ENCODE data around the gene ZNF511. TPM values are rescaled to one million over a fixed set of nuclear protein-coding genes. Genes with fewer than 3 reads are reported as not detected.
A peak's percentile ranks its signal among the peaks of the same experiment; 100 is the strongest.

Gene ZNF511
- total and polyA plus RNA-seq, 9 of the 15 experiments (the other 6 are each of a cell fraction or from before 2014, with no cell fraction given) = 0.61 to 69.3 (median 40.1) TPM

DNA sequence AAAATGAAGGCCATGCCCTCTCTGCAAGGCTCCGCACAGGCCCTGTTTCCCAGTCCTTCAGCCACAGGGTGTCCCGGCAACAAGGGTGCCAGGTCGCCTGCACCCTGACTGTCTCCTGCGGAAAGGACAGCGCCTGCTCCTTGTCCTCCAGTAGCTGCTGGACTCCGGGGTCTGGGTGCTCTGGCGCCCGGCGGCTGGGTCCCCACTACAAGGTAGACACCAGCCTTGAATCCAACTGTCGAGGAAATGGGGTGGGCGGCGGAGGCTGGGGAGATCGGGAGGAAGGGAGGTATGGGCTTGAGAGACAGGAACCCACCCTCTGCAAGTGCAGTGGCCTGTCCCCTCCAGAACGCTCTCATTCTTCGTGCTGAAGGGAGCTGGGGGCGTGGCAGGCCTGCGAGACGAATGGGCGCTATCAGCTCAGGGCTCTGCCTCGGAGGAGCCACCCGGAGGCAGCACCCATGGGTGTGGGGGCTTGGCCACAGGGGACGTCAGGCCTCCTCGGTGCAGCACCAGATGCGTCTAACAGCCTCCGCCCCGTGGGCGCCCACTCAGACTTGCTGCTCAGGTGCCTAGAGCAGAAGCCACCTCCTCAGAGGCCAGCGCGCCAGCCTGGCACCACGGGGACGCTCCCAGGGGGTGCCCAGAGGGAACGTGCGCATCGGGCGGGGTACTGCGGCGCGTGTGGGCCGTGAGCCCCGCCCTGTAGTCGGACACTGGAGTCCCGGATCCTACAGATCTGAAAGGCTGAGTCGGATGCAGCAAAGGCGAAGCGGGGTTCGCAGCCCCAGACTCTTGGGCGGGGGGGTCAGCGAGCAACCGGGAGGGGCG lies 47.6 kb upstream of the ZNF511 start (continued):
- TF ChIP-seq ZNF165 (CRISPR knock-in tag; IDR thresholded peaks at IDR 0.05; ENCODE audit: borderline replicate concordance) (no peak), POU5F1 (IDR thresholded peaks at IDR 0.05; ENCODE audit: borderline replicate concordance, low read depth, low read length, partially characterized antibody) (no peak), RFX1 (IDR thresholded peaks at IDR 0.05) (no peak), ZC3H4 (CRISPR knock-in tag; IDR thresholded peaks at IDR 0.05; ENCODE audit: borderline replicate concordance) (no peak), SMAD2 (IDR thresholded peaks at IDR 0.05; ENCODE audit: low read depth, low read length) (no peak), PRMT5 (CRISPR knock-in tag; IDR thresholded peaks at IDR 0.05) (no peak), PTRF (tag; IDR thresholded peaks at IDR 0.05) (no peak), ZNF830 (CRISPR knock-in tag; IDR thresholded peaks at IDR 0.05) (no peak), NR1H2 (CRISPR knock-in tag; IDR thresholded peaks at IDR 0.05) (no peak), CBX8 (IDR thresholded peaks at IDR 0.05; ENCODE audit: borderline replicate concordance, extremely low read depth, low read depth, low read length, poor library complexity, severe bottlenecking) (no peak), POLR2G (IDR thresholded peaks at IDR 0.05; ENCODE audit: low read depth, low read length) (peak; percentile 79), ZNF699 (CRISPR knock-in tag; IDR thresholded peaks at IDR 0.05; ENCODE audit: insufficient replicate concordance) (no peak), MYBL2 (IDR thresholded peaks at IDR 0.05; ENCODE audit: low read depth) (no peak), MYBL2 (CRISPR knock-in tag; IDR thresholded peaks at IDR 0.05; ENCODE audit: borderline replicate concordance) (no peak), NRF1 (conservative IDR thresholded peaks at IDR 0.05 in 1 of 2, IDR thresholded peaks at IDR 0.05 in 1 of 2) (peak; percentile 35 to 53; a peak in 2 of 4 replicates), MAFK (IDR thresholded peaks at IDR 0.05; ENCODE audit: low read length) (no peak)
- TF ChIP-seq, protein P1, sequence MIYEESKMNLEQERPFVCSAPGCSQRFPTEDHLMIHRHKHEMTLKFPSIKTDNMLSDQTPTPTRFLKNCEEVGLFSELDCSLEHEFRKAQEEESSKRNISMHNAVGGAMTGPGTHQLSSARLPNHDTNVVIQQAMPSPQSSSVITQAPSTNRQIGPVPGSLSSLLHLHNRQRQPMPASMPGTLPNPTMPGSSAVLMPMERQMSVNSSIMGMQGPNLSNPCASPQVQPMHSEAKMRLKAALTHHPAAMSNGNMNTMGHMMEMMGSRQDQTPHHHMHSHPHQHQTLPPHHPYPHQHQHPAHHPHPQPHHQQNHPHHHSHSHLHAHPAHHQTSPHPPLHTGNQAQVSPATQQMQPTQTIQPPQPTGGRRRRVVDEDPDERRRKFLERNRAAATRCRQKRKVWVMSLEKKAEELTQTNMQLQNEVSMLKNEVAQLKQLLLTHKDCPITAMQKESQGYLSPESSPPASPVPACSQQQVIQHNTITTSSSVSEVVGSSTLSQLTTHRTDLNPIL (CRISPR knock-in tag; IDR thresholded peaks at IDR 0.05) = no peak
- TF ChIP-seq, protein P2, sequence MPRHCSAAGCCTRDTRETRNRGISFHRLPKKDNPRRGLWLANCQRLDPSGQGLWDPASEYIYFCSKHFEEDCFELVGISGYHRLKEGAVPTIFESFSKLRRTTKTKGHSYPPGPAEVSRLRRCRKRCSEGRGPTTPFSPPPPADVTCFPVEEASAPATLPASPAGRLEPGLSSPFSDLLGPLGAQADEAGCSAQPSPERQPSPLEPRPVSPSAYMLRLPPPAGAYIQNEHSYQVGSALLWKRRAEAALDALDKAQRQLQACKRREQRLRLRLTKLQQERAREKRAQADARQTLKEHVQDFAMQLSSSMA (CRISPR knock-in tag; IDR thresholded peaks at IDR 0.05) = no peak
- TF ChIP-seq, protein P3, sequence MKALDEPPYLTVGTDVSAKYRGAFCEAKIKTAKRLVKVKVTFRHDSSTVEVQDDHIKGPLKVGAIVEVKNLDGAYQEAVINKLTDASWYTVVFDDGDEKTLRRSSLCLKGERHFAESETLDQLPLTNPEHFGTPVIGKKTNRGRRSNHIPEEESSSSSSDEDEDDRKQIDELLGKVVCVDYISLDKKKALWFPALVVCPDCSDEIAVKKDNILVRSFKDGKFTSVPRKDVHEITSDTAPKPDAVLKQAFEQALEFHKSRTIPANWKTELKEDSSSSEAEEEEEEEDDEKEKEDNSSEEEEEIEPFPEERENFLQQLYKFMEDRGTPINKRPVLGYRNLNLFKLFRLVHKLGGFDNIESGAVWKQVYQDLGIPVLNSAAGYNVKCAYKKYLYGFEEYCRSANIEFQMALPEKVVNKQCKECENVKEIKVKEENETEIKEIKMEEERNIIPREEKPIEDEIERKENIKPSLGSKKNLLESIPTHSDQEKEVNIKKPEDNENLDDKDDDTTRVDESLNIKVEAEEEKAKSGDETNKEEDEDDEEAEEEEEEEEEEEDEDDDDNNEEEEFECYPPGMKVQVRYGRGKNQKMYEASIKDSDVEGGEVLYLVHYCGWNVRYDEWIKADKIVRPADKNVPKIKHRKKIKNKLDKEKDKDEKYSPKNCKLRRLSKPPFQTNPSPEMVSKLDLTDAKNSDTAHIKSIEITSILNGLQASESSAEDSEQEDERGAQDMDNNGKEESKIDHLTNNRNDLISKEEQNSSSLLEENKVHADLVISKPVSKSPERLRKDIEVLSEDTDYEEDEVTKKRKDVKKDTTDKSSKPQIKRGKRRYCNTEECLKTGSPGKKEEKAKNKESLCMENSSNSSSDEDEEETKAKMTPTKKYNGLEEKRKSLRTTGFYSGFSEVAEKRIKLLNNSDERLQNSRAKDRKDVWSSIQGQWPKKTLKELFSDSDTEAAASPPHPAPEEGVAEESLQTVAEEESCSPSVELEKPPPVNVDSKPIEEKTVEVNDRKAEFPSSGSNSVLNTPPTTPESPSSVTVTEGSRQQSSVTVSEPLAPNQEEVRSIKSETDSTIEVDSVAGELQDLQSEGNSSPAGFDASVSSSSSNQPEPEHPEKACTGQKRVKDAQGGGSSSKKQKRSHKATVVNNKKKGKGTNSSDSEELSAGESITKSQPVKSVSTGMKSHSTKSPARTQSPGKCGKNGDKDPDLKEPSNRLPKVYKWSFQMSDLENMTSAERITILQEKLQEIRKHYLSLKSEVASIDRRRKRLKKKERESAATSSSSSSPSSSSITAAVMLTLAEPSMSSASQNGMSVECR (CRISPR knock-in tag; IDR thresholded peaks at IDR 0.05) = 0 out of 2 replicates have a peak, but pooled peaks have one; percentile 43
- TF ChIP-seq, protein P4, sequence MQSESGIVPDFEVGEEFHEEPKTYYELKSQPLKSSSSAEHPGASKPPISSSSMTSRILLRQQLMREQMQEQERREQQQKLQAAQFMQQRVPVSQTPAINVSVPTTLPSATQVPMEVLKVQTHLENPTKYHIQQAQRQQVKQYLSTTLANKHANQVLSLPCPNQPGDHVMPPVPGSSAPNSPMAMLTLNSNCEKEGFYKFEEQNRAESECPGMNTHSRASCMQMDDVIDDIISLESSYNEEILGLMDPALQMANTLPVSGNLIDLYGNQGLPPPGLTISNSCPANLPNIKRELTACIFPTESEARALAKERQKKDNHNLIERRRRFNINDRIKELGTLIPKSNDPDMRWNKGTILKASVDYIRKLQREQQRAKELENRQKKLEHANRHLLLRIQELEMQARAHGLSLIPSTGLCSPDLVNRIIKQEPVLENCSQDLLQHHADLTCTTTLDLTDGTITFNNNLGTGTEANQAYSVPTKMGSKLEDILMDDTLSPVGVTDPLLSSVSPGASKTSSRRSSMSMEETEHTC (IDR thresholded peaks at IDR 0.05) = no peak

Measured in K562 (cell line).